Mesodermal cell (in vitro differentiated cells): ENCODE measurements around the gene FGGY.
"Not testable (repeated sequence)": the region's sequence is repeated elsewhere in the genome, so short reads cannot be mapped to it uniquely, and the experiment has no call there.

Source experiments
- H3K27ac ChIP-seq: 2 replicates; pipeline ENCODE4 v1.7.0; 2013; ENCODE audit warnings: mild to moderate bottlenecking, low read depth, low read length, moderate library complexity; ENCODE audit not compliant: severe bottlenecking
- H3K36me3 ChIP-seq: 2 replicates; pipeline ENCODE4 v1.7.1; 2013; ENCODE audit warnings: mild to moderate bottlenecking, low read length, moderate library complexity; ENCODE audit not compliant: control insufficient read depth, insufficient read depth
- H3K4me1 ChIP-seq: one replicate; pipeline ENCODE4 v1.7.1; 2013; ENCODE audit warnings: mild to moderate bottlenecking, low read length; ENCODE audit not compliant: insufficient read depth, control insufficient read depth, poor library complexity, severe bottlenecking
- H3K4me3 ChIP-seq: 2 replicates; pipeline ENCODE4 v1.7.0; 2013; ENCODE audit warnings: low read length, control low read depth, mild to moderate bottlenecking; ENCODE audit not compliant: insufficient read depth, poor library complexity, severe bottlenecking; ENCODE audit errors: extremely low read depth
- H3K9me3 ChIP-seq: 2 replicates; pipeline ENCODE4 v1.7.1; 2013; ENCODE audit warnings: mild to moderate bottlenecking, low read length, moderate library complexity; ENCODE audit not compliant: control insufficient read depth
- WGBS, 2 experiments: methylation state at CpG; one replicate each; pipeline ENCODE4 v1.1.5; 2013; ENCODE audit warnings: missing lambda C conversion rate in 2 of 2; ENCODE audit not compliant: insufficient coverage in 2 of 2; 5-methylcytosine and 5-hydroxymethylcytosine counted together

Gene FGGY

GRCh38 chr1:59718064-59718988 is 421.4 kb downstream of the FGGY start:
- WGBS, 2 experiments, result 89 to 92% methylated on average over 4 to 6 of the region's 7 CpGs
- no peak overlapping the region for H3K27ac ChIP-seq
- no peak overlapping the region for H3K4me3 ChIP-seq
- peaks cover 2% of the 10 kb centered on the region for H3K9me3 ChIP-seq
- peaks cover 4% of the 10 kb centered on the region for H3K4me1 ChIP-seq
- H3K36me3 ChIP-seq, result no peaks in the 10 kb centered on the region

GRCh38 chr1:59718989-59719360 is 422.1 kb downstream of the FGGY start:
- H3K36me3 ChIP-seq, result no peaks in the 10 kb centered on the region
- peaks cover 4% of the 10 kb centered on the region for H3K4me1 ChIP-seq
- H3K9me3 ChIP-seq, result peaks cover 5% of the 10 kb centered on the region
- no peak overlapping the region for H3K27ac ChIP-seq
- H3K4me3 ChIP-seq, result no peak overlapping the region

- peaks cover 5% of the 10 kb centered on the region for H3K9me3 ChIP-seq
- H3K4me3 ChIP-seq, result no peak overlapping the region
- H3K36me3 ChIP-seq, result no peaks in the 10 kb centered on the region
- WGBS, 2 experiments, result 80 to 89% methylated on average over 3 to 4 of the region's 5 CpGs
- no peak overlapping the region for H3K27ac ChIP-seq
- H3K4me1 ChIP-seq, result peaks cover 4% of the 10 kb centered on the region
These were observed 423.6 kb downstream of the FGGY start for GRCh38 chr1:59720326-59721115.

GRCh38 chr1:59730302-59730701 is 433.4 kb downstream of the FGGY start:
- Histone ChIP-seq H3K36me3 (no peaks in the 10 kb centered on the region), H3K9me3 (peaks cover 2% of the 10 kb centered on the region), H3K27ac (peak overlapping the region; percentile 93), H3K4me1 (peaks cover 32% of the 10 kb centered on the region), H3K4me3 (no peak overlapping the region)
- WGBS, 2 experiments, result no CpG with 5 or more reads among the region's 1 CpG

- Histone ChIP-seq H3K27ac (peak overlapping the region; percentile 93), H3K4me3 (no peak overlapping the region), H3K36me3 (no peaks in the 10 kb centered on the region), H3K9me3 (peaks cover 8% of the 10 kb centered on the region), H3K4me1 (peaks cover 32% of the 10 kb centered on the region)
- 60 to 67% methylated on average over 11 to 12 of the region's 12 CpGs for WGBS, 2 experiments
These were observed 434.0 kb downstream of the FGGY start for GRCh38 chr1:59730759-59731478.

- 93 to 100% methylated on average over 1 of the region's 1 CpG for WGBS, 2 experiments
- peaks cover 11% of the 10 kb centered on the region for H3K9me3 ChIP-seq
- H3K27ac ChIP-seq, result peak overlapping the region; percentile 93
- H3K4me1 ChIP-seq, result peaks cover 32% of the 10 kb centered on the region
- H3K4me3 ChIP-seq, result no peak overlapping the region
- no peaks in the 10 kb centered on the region for H3K36me3 ChIP-seq
These were observed 434.7 kb downstream of the FGGY start for GRCh38 chr1:59731591-59731990.

- Histone ChIP-seq H3K27ac (peak overlapping the region; percentile 93), H3K4me1 (peaks cover 32% of the 10 kb centered on the region), H3K4me3 (no peak overlapping the region), H3K9me3 (peaks cover 16% of the 10 kb centered on the region), H3K36me3 (no peaks in the 10 kb centered on the region)
- 89 to 93% methylated on average over 8 to 9 of the region's 10 CpGs for WGBS, 2 experiments
These were observed 435.5 kb downstream of the FGGY start for GRCh38 chr1:59732214-59732955.

GRCh38 chr1:59733443-59734141 is 436.7 kb downstream of the FGGY start:
- Histone ChIP-seq H3K4me3 (no peak overlapping the region), H3K36me3 (no peaks in the 10 kb centered on the region), H3K27ac (no peak overlapping the region), H3K9me3 (peaks cover 24% of the 10 kb centered on the region), H3K4me1 (peaks cover 32% of the 10 kb centered on the region)
- WGBS, 2 experiments, result 100% methylated on average over 1 to 3 of the region's 3 CpGs

GRCh38 chr1:59735927-59736326 is 439.0 kb downstream of the FGGY start:
- WGBS, 2 experiments, result 58 to 63% methylated on average over 3 of the region's 3 CpGs
- Histone ChIP-seq H3K4me1 (peaks cover 26% of the 10 kb centered on the region), H3K9me3 (peaks cover 24% of the 10 kb centered on the region)
- H3K4me3 ChIP-seq, H3K36me3 ChIP-seq, H3K27ac ChIP-seq: not testable (repeated sequence)
